Measurements from ENCODE around the gene DDX47. TPM values are rescaled to one million over a fixed set of nuclear protein-coding genes. Genes with fewer than 3 reads are reported as not detected.
"Not testable (repeated sequence)": the region's sequence is repeated elsewhere in the genome, so short reads cannot be mapped to it uniquely, and the experiment has no call there.

Gene DDX47
- total and polyA plus RNA-seq, 2 donors: 49.4 to 56.0 TPM

- H3K4me3 ChIP-seq (ENCODE audit: low read length in 2 of 2): no peak overlapping the region
- H3K9me3 ChIP-seq (ENCODE audit: control insufficient read depth in 2 of 2, insufficient read depth in 1 of 2, low read length in 1 of 2): no peaks in the 10 kb centered on the region
- peaks cover 6 to 20% of the 10 kb centered on the region in 2 donors for H3K4me1 ChIP-seq (ENCODE audit: control insufficient read depth in 2 of 2, insufficient read depth in 2 of 2, low read length in 2 of 2)
- H3K36me3 ChIP-seq (ENCODE audit: control insufficient read depth in 2 of 2, insufficient read depth in 2 of 2, low read length in 1 of 2): peaks cover 5 to 9% of the 10 kb centered on the region in 2 donors
- WGBS: 80% methylated on average over 14 of the region's 14 CpGs
- DNase-seq (ENCODE audit: low read depth in 6 of 9, low spot score in 9 of 9): no peak
- H3K27ac ChIP-seq (ENCODE audit: low read depth in 1 of 2, low read length in 1 of 2): no peak overlapping the region
- no peaks in the 10 kb centered on the region for H3K27me3 ChIP-seq (ENCODE audit: control insufficient read depth in 2 of 2, insufficient read depth in 1 of 2, low read length in 1 of 2)
Measured at GRCh38 chr12:12812618-12813119, 477 bp upstream of the DDX47 start.

DNA sequence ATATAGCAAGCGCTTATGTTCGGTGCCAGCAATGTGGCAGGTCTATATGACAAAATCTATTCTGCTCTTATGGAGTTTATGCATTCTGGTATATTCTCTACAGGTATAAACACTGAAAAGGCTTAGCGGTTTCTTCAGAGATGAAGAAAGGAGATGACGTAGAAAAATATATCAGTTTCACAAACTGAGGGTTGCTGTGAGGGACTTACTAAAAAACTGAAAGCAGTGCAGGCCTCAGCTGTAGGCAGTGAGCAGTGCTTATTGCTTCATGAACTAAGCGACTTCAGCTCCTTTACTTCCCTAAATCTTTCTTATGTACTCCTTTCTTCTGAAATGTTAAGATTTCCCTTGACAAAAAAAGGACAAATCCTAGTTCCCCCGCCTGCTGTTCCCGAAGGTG lies 4.5 kb downstream of the DDX47 start:
- peaks cover 19 to 36% of the 10 kb centered on the region in 2 donors for H3K36me3 ChIP-seq (ENCODE audit: control insufficient read depth in 2 of 2, insufficient read depth in 2 of 2, low read length in 1 of 2)
- no peak overlapping the region for H3K4me3 ChIP-seq (ENCODE audit: low read length in 2 of 2)
- WGBS: 98% methylated on average over 7 of the region's 7 CpGs
- H3K27me3 ChIP-seq (ENCODE audit: control insufficient read depth in 2 of 2, insufficient read depth in 1 of 2, low read length in 1 of 2): no peaks in the 10 kb centered on the region
- no peak overlapping the region for H3K27ac ChIP-seq (ENCODE audit: low read depth in 1 of 2, low read length in 1 of 2)
- peaks cover 6% of the 10 kb centered on the region in 2 donors for H3K4me1 ChIP-seq (ENCODE audit: control insufficient read depth in 2 of 2, insufficient read depth in 2 of 2, low read length in 2 of 2)
- no peak for DNase-seq (ENCODE audit: low read depth in 6 of 9, low spot score in 9 of 9)
- H3K9me3 ChIP-seq (ENCODE audit: control insufficient read depth in 2 of 2, insufficient read depth in 1 of 2, low read length in 1 of 2): no peaks in the 10 kb centered on the region

DNA sequence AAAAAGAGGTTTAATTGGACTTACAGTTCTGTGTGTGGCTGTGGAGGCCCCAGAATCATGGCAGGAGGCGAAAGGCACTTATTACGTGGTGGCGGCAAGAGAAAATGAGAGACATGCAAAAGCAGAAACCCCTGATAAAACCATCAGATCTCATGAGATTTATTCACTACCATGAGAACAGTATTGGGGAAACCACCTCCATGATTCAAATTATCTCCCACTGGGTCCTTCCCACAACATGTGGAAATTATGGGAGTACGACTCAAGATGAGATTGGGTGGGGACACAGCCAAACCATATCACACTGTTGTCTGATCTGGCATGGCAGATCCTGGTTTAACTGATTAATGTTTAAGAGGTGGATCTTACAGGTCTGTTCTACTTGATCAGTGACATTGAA lies 5.6 kb downstream of the DDX47 start:
- Histone ChIP-seq H3K27me3 (ENCODE audit: control insufficient read depth in 2 of 2, insufficient read depth in 1 of 2, low read length in 1 of 2) (no peaks in the 10 kb centered on the region), H3K9me3 (ENCODE audit: control insufficient read depth in 2 of 2, insufficient read depth in 1 of 2, low read length in 1 of 2) (no peaks in the 10 kb centered on the region), H3K36me3 (ENCODE audit: control insufficient read depth in 2 of 2, insufficient read depth in 2 of 2, low read length in 1 of 2) (peaks cover 30 to 47% of the 10 kb centered on the region in 2 donors), H3K4me3 (ENCODE audit: low read length in 2 of 2) (no peak overlapping the region), H3K4me1 (ENCODE audit: control insufficient read depth in 2 of 2, insufficient read depth in 2 of 2, low read length in 2 of 2) (peaks cover 3 to 4% of the 10 kb centered on the region in 2 donors), H3K27ac (ENCODE audit: low read depth in 1 of 2, low read length in 1 of 2) (no peak overlapping the region)
- DNase-seq (ENCODE audit: low read depth in 6 of 9, low spot score in 9 of 9): no peak
- WGBS: 98% methylated on average over 4 of the region's 4 CpGs

DNA sequence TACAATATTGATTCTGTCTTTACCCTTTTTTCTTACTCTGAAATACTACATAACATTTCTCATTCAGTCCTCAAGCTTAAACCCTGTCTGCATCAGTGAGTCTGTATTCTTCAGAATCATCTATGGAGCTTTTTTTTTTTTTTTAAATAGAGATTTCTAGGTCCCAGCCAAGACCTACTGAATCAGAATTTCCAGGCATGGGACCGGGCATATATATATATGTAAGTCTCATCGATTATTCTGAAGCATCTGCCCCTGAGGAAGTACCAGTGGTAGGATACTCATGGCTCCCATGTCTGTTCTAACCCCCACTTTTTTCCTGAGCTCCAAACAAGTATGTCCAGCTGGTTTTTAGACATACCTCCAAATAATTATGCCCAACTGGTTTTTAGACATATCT lies 6.1 kb downstream of the DDX47 start:
- Histone ChIP-seq H3K27ac (ENCODE audit: low read depth in 1 of 2, low read length in 1 of 2) (no peak overlapping the region), H3K9me3 (ENCODE audit: control insufficient read depth in 2 of 2, insufficient read depth in 1 of 2, low read length in 1 of 2) (no peaks in the 10 kb centered on the region), H3K4me1 (ENCODE audit: control insufficient read depth in 2 of 2, insufficient read depth in 2 of 2, low read length in 2 of 2) (no peaks in the 10 kb centered on the region), H3K4me3 (ENCODE audit: low read length in 2 of 2) (no peak overlapping the region), H3K27me3 (ENCODE audit: control insufficient read depth in 2 of 2, insufficient read depth in 1 of 2, low read length in 1 of 2) (no peaks in the 10 kb centered on the region), H3K36me3 (ENCODE audit: control insufficient read depth in 2 of 2, insufficient read depth in 2 of 2, low read length in 1 of 2) (peaks cover 35 to 53% of the 10 kb centered on the region in 2 donors)
- no peak for DNase-seq (ENCODE audit: low read depth in 6 of 9, low spot score in 9 of 9)
- 100% methylated on average over 2 of the region's 2 CpGs for WGBS

- H3K4me1 ChIP-seq (ENCODE audit: control insufficient read depth in 2 of 2, insufficient read depth in 2 of 2, low read length in 2 of 2): no peaks in the 10 kb centered on the region
- WGBS: 96% methylated on average over 2 of the region's 2 CpGs
- peaks cover 35 to 59% of the 10 kb centered on the region in 2 donors for H3K36me3 ChIP-seq (ENCODE audit: control insufficient read depth in 2 of 2, insufficient read depth in 2 of 2, low read length in 1 of 2)
- H3K27ac ChIP-seq (ENCODE audit: low read depth in 1 of 2, low read length in 1 of 2): no peak overlapping the region
- H3K9me3 ChIP-seq (ENCODE audit: control insufficient read depth in 2 of 2, insufficient read depth in 1 of 2, low read length in 1 of 2): no peaks in the 10 kb centered on the region
- no peak for DNase-seq (ENCODE audit: low read depth in 6 of 9, low spot score in 9 of 9)
- H3K27me3 ChIP-seq (ENCODE audit: control insufficient read depth in 2 of 2, insufficient read depth in 1 of 2, low read length in 1 of 2): no peaks in the 10 kb centered on the region
- no peak overlapping the region for H3K4me3 ChIP-seq (ENCODE audit: low read length in 2 of 2)
Measured at GRCh38 chr12:12819752-12820311, 6.7 kb downstream of the DDX47 start.

- not testable (repeated sequence) for H3K9me3 ChIP-seq (ENCODE audit: control insufficient read depth in 2 of 2, insufficient read depth in 1 of 2, low read length in 1 of 2); H3K27ac ChIP-seq (ENCODE audit: low read depth in 1 of 2, low read length in 1 of 2); H3K4me3 ChIP-seq (ENCODE audit: low read length in 2 of 2); DNase-seq (ENCODE audit: low read depth in 6 of 9, low spot score in 9 of 9); H3K27me3 ChIP-seq (ENCODE audit: control insufficient read depth in 2 of 2, insufficient read depth in 1 of 2, low read length in 1 of 2); H3K4me1 ChIP-seq (ENCODE audit: control insufficient read depth in 2 of 2, insufficient read depth in 2 of 2, low read length in 2 of 2)
- over 99% methylated on average over 11 of the region's 11 CpGs for WGBS
- peaks cover 37 to 64% of the 10 kb centered on the region in 2 donors for H3K36me3 ChIP-seq (ENCODE audit: control insufficient read depth in 2 of 2, insufficient read depth in 2 of 2, low read length in 1 of 2)
Measured at GRCh38 chr12:12820376-12820775, 7.2 kb downstream of the DDX47 start.

GRCh38 chr12:12821975-12822374 lies 8.8 kb downstream of the DDX47 start:
- H3K4me3 ChIP-seq (ENCODE audit: low read length in 2 of 2): no peak overlapping the region

DNA sequence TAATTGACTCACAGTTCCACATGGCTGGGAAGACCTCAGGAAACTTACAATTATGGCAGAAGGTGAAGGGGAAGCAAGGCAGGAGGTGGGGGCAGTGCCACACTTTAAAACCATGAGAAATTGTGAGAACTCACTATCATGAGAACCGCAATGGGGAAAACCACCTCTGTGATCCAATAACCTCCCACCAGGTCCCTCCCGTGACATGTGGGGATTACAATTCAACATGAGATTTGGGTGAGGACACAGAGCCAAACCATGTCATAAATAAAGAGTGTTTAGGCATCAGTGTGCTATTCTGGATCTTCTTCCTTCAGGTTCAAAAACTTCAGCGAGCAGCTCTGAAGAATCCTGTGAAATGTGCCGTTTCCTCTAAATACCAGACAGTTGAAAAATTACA lies 9.7 kb downstream of the DDX47 start:
- no peaks in the 10 kb centered on the region for H3K4me1 ChIP-seq (ENCODE audit: control insufficient read depth in 2 of 2, insufficient read depth in 2 of 2, low read length in 2 of 2)
- 97% methylated on average over 4 of the region's 4 CpGs for WGBS
- H3K27ac ChIP-seq (ENCODE audit: low read depth in 1 of 2, low read length in 1 of 2): no peak overlapping the region
- no peaks in the 10 kb centered on the region for H3K27me3 ChIP-seq (ENCODE audit: control insufficient read depth in 2 of 2, insufficient read depth in 1 of 2, low read length in 1 of 2)
- no peaks in the 10 kb centered on the region for H3K9me3 ChIP-seq (ENCODE audit: control insufficient read depth in 2 of 2, insufficient read depth in 1 of 2, low read length in 1 of 2)
- peaks cover 49 to 76% of the 10 kb centered on the region in 2 donors for H3K36me3 ChIP-seq (ENCODE audit: control insufficient read depth in 2 of 2, insufficient read depth in 2 of 2, low read length in 1 of 2)
- H3K4me3 ChIP-seq (ENCODE audit: low read length in 2 of 2): no peak overlapping the region
- DNase-seq (ENCODE audit: low read depth in 6 of 9, low spot score in 9 of 9): no peak

More at GRCh38 chr12:12821975-12822374, 8.8 kb downstream of the DDX47 start:
- WGBS: 96% methylated on average over 6 of the region's 6 CpGs
- no peaks in the 10 kb centered on the region for H3K9me3 ChIP-seq (ENCODE audit: control insufficient read depth in 2 of 2, insufficient read depth in 1 of 2, low read length in 1 of 2)
- DNase-seq (ENCODE audit: low read depth in 6 of 9, low spot score in 9 of 9): no peak
- no peaks in the 10 kb centered on the region for H3K4me1 ChIP-seq (ENCODE audit: control insufficient read depth in 2 of 2, insufficient read depth in 2 of 2, low read length in 2 of 2)
- no peaks in the 10 kb centered on the region for H3K27me3 ChIP-seq (ENCODE audit: control insufficient read depth in 2 of 2, insufficient read depth in 1 of 2, low read length in 1 of 2)
- H3K27ac ChIP-seq (ENCODE audit: low read depth in 1 of 2, low read length in 1 of 2): no peak overlapping the region
- H3K36me3 ChIP-seq (ENCODE audit: control insufficient read depth in 2 of 2, insufficient read depth in 2 of 2, low read length in 1 of 2): peaks cover 43 to 78% of the 10 kb centered on the region in 2 donors

- no peaks in the 10 kb centered on the region for H3K27me3 ChIP-seq (ENCODE audit: control insufficient read depth in 2 of 2, insufficient read depth in 1 of 2, low read length in 1 of 2)
- H3K4me1 ChIP-seq (ENCODE audit: control insufficient read depth in 2 of 2, insufficient read depth in 2 of 2, low read length in 2 of 2): no peaks in the 10 kb centered on the region
- H3K27ac ChIP-seq (ENCODE audit: low read depth in 1 of 2, low read length in 1 of 2): no peak overlapping the region
- no peak for DNase-seq (ENCODE audit: low read depth in 6 of 9, low spot score in 9 of 9)
- no peak overlapping the region for H3K4me3 ChIP-seq (ENCODE audit: low read length in 2 of 2)
- H3K36me3 ChIP-seq (ENCODE audit: control insufficient read depth in 2 of 2, insufficient read depth in 2 of 2, low read length in 1 of 2): peaks cover 46 to 79% of the 10 kb centered on the region in 2 donors
- H3K9me3 ChIP-seq (ENCODE audit: control insufficient read depth in 2 of 2, insufficient read depth in 1 of 2, low read length in 1 of 2): no peaks in the 10 kb centered on the region
- 98% methylated on average over 2 of the region's 2 CpGs for WGBS
Measured at GRCh38 chr12:12823300-12823699, 10.2 kb downstream of the DDX47 start.
